Glutamatergic neuron (in vitro differentiated cells): Measurements from ENCODE around the gene OR56B1. TPM values are rescaled to one million over a fixed set of nuclear protein-coding genes. Genes with fewer than 3 reads are reported as not detected.

Source experiments
- DNase-seq: peaks from one replicate; pipeline ENCODE4 v3.0.0; 2022
- H3K27ac Mint-ChIP-seq: one replicate; pipeline ENCODE4 v1.8.0; 2020; ENCODE audit warnings: mild to moderate bottlenecking, mixed read lengths, inconsistent platforms; ENCODE audit not compliant: unreplicated experiment
- H3K27me3 Mint-ChIP-seq: one replicate; pipeline ENCODE4 v1.8.0; 2020; ENCODE audit warnings: mild to moderate bottlenecking, moderate library complexity, mixed read lengths, inconsistent platforms; ENCODE audit not compliant: unreplicated experiment
- H3K36me3 Mint-ChIP-seq: one replicate; pipeline ENCODE4 v1.8.0; 2020; ENCODE audit warnings: mild to moderate bottlenecking, mixed read lengths, inconsistent platforms; ENCODE audit not compliant: unreplicated experiment
- H3K4me1 Mint-ChIP-seq: one replicate; pipeline ENCODE4 v1.8.0; 2020; ENCODE audit warnings: mild to moderate bottlenecking, low read depth, mixed read lengths, inconsistent platforms; ENCODE audit not compliant: unreplicated experiment
- H3K4me3 Mint-ChIP-seq: one replicate; pipeline ENCODE4 v1.8.0; 2020; ENCODE audit warnings: mild to moderate bottlenecking, mixed read lengths, inconsistent platforms; ENCODE audit not compliant: unreplicated experiment
- H3K9me3 Mint-ChIP-seq: one replicate; pipeline ENCODE4 v1.8.0; 2020; ENCODE audit warnings: mild to moderate bottlenecking, moderate library complexity, mixed read lengths, inconsistent platforms; ENCODE audit not compliant: unreplicated experiment
- CTCF ChIP-seq: fragments of 200-600 bp; sonication (generic); IDR thresholded peaks from one replicate; pipeline ENCODE4 v1.5.0; 2021; ENCODE audit not compliant: partially characterized antibody, unreplicated experiment
- total RNA-seq: library from RNA; stranded (reverse); fragmentation: NEBNext Ultra II Directional; extraction: Animal tissue kit (Norgen Biotek cat#: 25700); gene quantifications from one replicate; pipeline ENCODE4 v1.2.1, GENCODE V29; 2021; ENCODE audit not compliant: unreplicated experiment

Gene OR56B1
- total RNA-seq, 1 donor from 2014 or later = not detected

GRCh38 chr11:5691964-5692361 is 44.3 kb upstream of the OR56B1 start:
- TF ChIP-seq CTCF = no peak
- no peaks in the 10 kb centered on the region for H3K36me3 Mint-ChIP-seq
- H3K4me3 Mint-ChIP-seq = no peak overlapping the region
- H3K27me3 Mint-ChIP-seq = no peaks in the 10 kb centered on the region
- no peak overlapping the region for H3K27ac Mint-ChIP-seq
- H3K9me3 Mint-ChIP-seq = no peaks in the 10 kb centered on the region
- no peaks in the 10 kb centered on the region for H3K4me1 Mint-ChIP-seq
- DNase-seq = no peak

- DNase-seq = no peak
- H3K36me3 Mint-ChIP-seq = no peaks in the 10 kb centered on the region
- H3K4me3 Mint-ChIP-seq = no peak overlapping the region
- H3K4me1 Mint-ChIP-seq = no peaks in the 10 kb centered on the region
- TF ChIP-seq CTCF = no peak
- H3K9me3 Mint-ChIP-seq = no peaks in the 10 kb centered on the region
- H3K27ac Mint-ChIP-seq = no peak overlapping the region
- H3K27me3 Mint-ChIP-seq = no peaks in the 10 kb centered on the region
These were observed 41.6 kb upstream of the OR56B1 start for GRCh38 chr11:5694642-5695041.

- no peaks in the 10 kb centered on the region for H3K36me3 Mint-ChIP-seq
These were observed 40.7 kb upstream of the OR56B1 start for GRCh38 chr11:5695580-5695979.

GRCh38 chr11:5696210-5696609 is 40.0 kb upstream of the OR56B1 start:
- Mint-ChIP-seq H3K4me1 (no peaks in the 10 kb centered on the region), H3K9me3 (no peaks in the 10 kb centered on the region), H3K27ac (no peak overlapping the region), H3K4me3 (no peak overlapping the region), H3K36me3 (no peaks in the 10 kb centered on the region), H3K27me3 (no peaks in the 10 kb centered on the region)
- no peak for TF ChIP-seq CTCF
- DNase-seq = no peak

More at GRCh38 chr11:5695580-5695979, 40.7 kb upstream of the OR56B1 start:
- TF ChIP-seq CTCF = no peak
- Mint-ChIP-seq H3K27me3 (no peaks in the 10 kb centered on the region), H3K9me3 (no peaks in the 10 kb centered on the region), H3K4me3 (no peak overlapping the region), H3K4me1 (no peaks in the 10 kb centered on the region), H3K27ac (no peak overlapping the region)
- no peak for DNase-seq

- H3K9me3 Mint-ChIP-seq = no peaks in the 10 kb centered on the region
These were observed 38.0 kb upstream of the OR56B1 start for GRCh38 chr11:5698281-5698680.

More at GRCh38 chr11:5698281-5698680, 38.0 kb upstream of the OR56B1 start:
- no peaks in the 10 kb centered on the region for H3K4me1 Mint-ChIP-seq
- TF ChIP-seq CTCF = no peak
- no peaks in the 10 kb centered on the region for H3K36me3 Mint-ChIP-seq
- no peaks in the 10 kb centered on the region for H3K27me3 Mint-ChIP-seq
- no peak overlapping the region for H3K4me3 Mint-ChIP-seq
- H3K27ac Mint-ChIP-seq = no peak overlapping the region
- no peak for DNase-seq
